Measurements from ENCODE around the gene TMEM44. TPM values are rescaled to one million over a fixed set of nuclear protein-coding genes. Genes with fewer than 3 reads are reported as not detected.

TMEM44 gene
- total and polyA plus RNA-seq, 4 donors = 13.8 to 33.5 (median 19.7) TPM

DNA sequence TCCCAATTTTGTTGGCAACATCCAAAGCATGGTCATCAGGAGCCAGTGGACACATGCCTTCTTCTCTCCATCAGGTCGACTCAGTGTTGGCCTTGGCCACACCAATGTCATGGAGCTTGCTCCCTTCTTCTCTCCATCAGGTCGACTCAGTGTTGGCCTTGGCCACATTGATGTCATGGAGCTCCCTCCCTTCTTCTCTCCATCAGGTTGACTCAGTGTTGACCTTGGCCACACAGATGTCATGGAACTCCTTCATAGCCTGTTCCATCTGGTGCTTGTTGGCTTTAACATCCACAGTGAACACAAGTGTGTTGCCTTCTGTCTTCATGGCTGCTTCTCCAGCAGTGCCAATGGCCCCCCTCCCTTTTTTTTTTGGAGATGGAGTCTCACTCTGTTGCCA lies 70.2 kb downstream of the TMEM44 start:
- no peaks in the 10 kb centered on the region for H3K9me3 ChIP-seq (ENCODE audit: control insufficient read depth, insufficient read depth, low read length)
- WGBS (ENCODE audit: insufficient coverage) = 80% methylated on average over 2 of the region's 2 CpGs
- H3K4me3 ChIP-seq (ENCODE audit: low read depth, low read length) = no peak overlapping the region
- no peak overlapping the region for H3K27ac ChIP-seq (ENCODE audit: low read depth, low read length)
- H3K4me1 ChIP-seq (ENCODE audit: control insufficient read depth, insufficient read depth, low read length) = no peaks in the 10 kb centered on the region
- no peak for DNase-seq (ENCODE audit: low read depth in 4 of 6, low spot score in 6 of 6)
- no peaks in the 10 kb centered on the region for H3K27me3 ChIP-seq (ENCODE audit: control insufficient read depth, insufficient read depth, low read length)
- no peaks in the 10 kb centered on the region for H3K36me3 ChIP-seq (ENCODE audit: control insufficient read depth, insufficient read depth, low read length)

DNA sequence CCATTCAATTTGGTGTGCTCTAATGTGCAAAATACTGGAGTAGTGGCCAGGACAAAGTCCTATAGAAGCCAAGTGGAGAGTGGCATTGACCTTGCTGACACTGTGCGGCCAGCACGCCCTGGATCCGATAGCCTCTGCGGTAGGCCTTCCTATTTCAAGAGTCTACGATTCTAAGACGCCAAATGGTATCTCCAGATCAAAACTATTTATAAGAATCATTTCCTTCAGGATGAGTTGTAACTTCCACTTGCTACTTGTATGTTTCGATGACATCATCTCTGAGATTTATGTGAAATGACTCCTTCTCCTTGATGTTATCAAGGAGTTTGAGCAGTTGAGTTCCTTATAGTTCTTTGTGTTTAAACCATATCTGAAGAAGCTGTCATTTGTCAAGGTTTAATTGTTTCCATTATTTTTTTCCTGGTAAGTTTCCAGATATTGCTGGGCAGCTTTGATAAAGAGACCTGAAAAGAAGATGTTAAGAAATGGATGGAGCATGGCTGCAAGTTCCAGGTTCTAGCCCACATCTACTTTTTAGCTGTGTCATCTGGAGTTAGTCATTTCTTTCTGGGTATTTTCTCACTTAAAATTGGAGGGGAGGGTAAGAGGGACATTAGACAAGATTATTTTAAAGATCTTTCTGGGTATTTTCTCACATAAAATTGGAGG lies 71.8 kb downstream of the TMEM44 start:
- Histone ChIP-seq H3K27me3 (ENCODE audit: control insufficient read depth, insufficient read depth, low read length) (no peaks in the 10 kb centered on the region), H3K36me3 (ENCODE audit: control insufficient read depth, insufficient read depth, low read length) (no peaks in the 10 kb centered on the region), H3K9me3 (ENCODE audit: control insufficient read depth, insufficient read depth, low read length) (no peaks in the 10 kb centered on the region), H3K27ac (ENCODE audit: low read depth, low read length) (no peak overlapping the region), H3K4me3 (ENCODE audit: low read depth, low read length) (no peak overlapping the region), H3K4me1 (ENCODE audit: control insufficient read depth, insufficient read depth, low read length) (peaks cover 3% of the 10 kb centered on the region)
- no peak for DNase-seq (ENCODE audit: low read depth in 4 of 6, low spot score in 6 of 6)
- 100% methylated on average over 3 of the region's 7 CpGs for WGBS (ENCODE audit: insufficient coverage)

DNA sequence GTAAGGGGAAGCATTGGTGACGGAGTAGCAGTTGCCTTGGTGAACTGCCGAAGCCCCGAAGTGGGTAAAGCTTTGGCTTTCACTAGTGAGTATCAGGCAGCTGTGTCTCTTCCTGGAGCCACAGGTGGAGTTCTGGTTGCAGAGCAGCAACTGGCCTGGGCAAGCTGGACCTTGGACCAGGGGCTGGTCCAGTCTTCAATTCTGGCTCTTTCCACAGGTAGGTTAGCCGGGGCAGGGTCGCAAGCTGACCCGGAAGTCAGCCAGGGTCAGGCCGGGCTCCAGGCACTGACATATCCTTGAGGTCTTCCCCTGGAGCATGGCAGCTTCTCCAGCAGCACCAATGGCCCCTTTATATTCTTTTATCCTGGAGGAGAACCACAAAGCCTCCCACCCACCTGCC lies 73.2 kb downstream of the TMEM44 start:
- no peak overlapping the region for H3K4me3 ChIP-seq (ENCODE audit: low read depth, low read length)
- no peaks in the 10 kb centered on the region for H3K27me3 ChIP-seq (ENCODE audit: control insufficient read depth, insufficient read depth, low read length)
- H3K27ac ChIP-seq (ENCODE audit: low read depth, low read length) = no peak overlapping the region
- H3K4me1 ChIP-seq (ENCODE audit: control insufficient read depth, insufficient read depth, low read length) = peaks cover 7% of the 10 kb centered on the region
- DNase-seq (ENCODE audit: low read depth in 4 of 6, low spot score in 6 of 6) = no peak
- H3K36me3 ChIP-seq (ENCODE audit: control insufficient read depth, insufficient read depth, low read length) = no peaks in the 10 kb centered on the region
- 100% methylated on average over 7 of the region's 7 CpGs for WGBS (ENCODE audit: insufficient coverage)
- no peaks in the 10 kb centered on the region for H3K9me3 ChIP-seq (ENCODE audit: control insufficient read depth, insufficient read depth, low read length)

DNA sequence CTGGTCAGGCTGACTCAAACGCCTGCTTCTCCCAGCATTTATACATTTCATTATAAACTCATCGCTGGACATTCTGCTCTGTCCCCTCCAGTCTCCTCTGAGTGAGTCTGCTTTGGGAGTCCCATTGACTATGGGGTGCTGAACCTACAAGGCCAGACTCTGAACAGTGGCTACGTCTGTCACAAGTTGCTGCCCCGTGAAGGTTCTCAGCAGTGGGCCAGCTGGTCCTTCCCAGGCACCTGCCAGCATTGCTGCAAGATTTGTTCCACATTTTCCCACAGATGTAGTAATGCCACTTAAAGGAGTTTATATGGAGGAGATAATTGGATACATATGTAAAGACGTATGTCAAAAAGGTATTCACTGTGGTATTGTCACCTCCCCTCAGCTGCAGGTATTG lies 73.7 kb downstream of the TMEM44 start:
- Histone ChIP-seq H3K27me3 (ENCODE audit: control insufficient read depth, insufficient read depth, low read length) (no peaks in the 10 kb centered on the region), H3K36me3 (ENCODE audit: control insufficient read depth, insufficient read depth, low read length) (no peaks in the 10 kb centered on the region), H3K9me3 (ENCODE audit: control insufficient read depth, insufficient read depth, low read length) (no peaks in the 10 kb centered on the region), H3K4me3 (ENCODE audit: low read depth, low read length) (no peak overlapping the region), H3K27ac (ENCODE audit: low read depth, low read length) (no peak overlapping the region), H3K4me1 (ENCODE audit: control insufficient read depth, insufficient read depth, low read length) (peaks cover 7% of the 10 kb centered on the region)
- WGBS (ENCODE audit: insufficient coverage) = 83% methylated on average over 3 of the region's 5 CpGs
- DNase-seq (ENCODE audit: low read depth in 4 of 6, low spot score in 6 of 6) = no peak

DNA sequence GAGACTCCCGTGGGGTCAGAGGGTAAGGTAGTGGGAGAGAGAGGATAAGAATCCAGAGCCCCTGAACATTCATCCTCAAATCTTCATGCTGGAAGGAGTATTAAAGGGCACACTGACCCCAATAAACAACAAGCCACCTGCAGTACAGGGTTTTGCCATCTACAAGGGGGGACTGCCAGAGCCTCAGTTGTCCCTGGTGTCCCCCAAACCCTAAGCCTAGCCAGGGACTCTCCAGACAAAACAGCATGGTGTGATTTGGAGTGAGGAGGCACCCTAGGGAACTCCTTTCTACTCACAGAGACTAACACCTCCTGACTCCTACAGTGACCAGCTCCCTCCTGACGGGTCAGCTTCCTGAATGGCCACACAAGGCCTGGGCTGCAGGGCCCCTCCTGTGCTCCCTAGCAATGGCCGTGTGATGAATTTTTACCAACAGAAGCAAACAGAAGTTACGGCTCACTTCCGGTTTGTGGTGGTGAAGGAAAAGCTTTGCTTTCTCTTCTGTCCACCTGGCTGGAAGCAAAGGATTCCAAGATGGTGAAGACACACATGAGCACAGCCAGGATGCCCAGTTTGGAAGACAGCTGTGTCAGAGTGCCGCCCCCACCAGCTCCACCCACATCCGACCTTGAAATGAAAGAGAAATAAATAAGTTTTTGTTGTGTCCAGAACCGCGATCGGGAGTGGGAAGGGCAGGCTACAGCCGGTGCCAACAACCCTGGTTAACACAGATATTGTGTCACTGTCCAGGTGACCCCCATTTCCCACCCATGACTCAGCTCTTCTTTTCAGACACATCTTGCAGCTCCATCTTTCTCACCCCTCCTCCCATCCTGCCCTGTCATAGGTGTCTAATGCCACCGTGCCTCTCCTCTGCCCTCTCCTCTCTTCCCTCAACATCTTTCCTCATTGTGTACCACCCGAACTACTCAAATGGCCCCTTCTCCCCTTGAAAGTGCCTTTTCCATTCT lies 76.8 kb downstream of the TMEM44 start:
- no peak overlapping the region for H3K27ac ChIP-seq (ENCODE audit: low read depth, low read length)
- peaks cover 7% of the 10 kb centered on the region for H3K4me1 ChIP-seq (ENCODE audit: control insufficient read depth, insufficient read depth, low read length)
- 78% methylated on average over 8 of the region's 13 CpGs for WGBS (ENCODE audit: insufficient coverage)
- no peaks in the 10 kb centered on the region for H3K36me3 ChIP-seq (ENCODE audit: control insufficient read depth, insufficient read depth, low read length)
- H3K9me3 ChIP-seq (ENCODE audit: control insufficient read depth, insufficient read depth, low read length) = no peaks in the 10 kb centered on the region
- no peak for DNase-seq (ENCODE audit: low read depth in 4 of 6, low spot score in 6 of 6)
- H3K4me3 ChIP-seq (ENCODE audit: low read depth, low read length) = no peak overlapping the region
- H3K27me3 ChIP-seq (ENCODE audit: control insufficient read depth, insufficient read depth, low read length) = no peaks in the 10 kb centered on the region

DNA sequence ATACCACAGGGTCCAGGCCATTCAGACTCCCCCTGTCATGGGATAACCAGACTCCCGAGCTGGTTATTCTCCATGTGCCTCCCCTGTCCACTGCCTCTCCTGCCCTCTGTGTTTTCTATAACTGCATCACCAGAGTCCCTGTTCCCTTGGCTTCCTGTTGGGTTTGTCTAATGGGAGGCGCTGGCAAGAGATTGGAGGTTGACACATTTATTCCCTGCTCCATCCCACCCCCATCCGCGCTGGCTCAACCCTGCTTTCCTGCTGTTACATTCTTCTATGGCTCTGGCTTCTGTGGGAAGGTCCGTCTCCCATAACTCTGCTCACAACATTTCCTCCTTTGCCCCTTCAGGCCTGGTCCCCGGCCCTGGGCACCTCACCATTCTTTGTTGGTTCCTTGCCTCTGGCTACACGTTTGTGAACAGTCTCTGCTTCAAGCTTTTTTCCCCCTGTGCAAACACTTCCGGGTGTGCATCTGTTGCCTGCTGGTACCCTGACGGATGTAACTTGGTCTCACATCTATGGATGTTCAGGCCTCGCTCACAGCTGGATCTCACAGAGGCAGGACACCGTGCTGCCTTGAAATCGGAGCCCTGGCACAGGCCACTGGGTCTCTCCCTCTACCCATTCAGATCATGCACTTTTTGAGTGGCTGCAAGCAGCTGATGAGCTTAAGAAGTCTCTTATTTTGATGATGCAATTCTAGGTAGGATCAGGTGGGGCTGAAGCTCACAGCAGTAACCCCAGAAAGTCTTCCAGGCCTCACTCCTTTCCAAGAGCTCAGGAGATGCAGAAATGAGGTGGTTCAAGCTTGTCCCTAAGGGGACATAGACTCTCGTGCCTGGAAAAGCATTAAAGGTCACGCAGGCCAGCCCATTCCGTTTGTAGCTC lies 77.8 kb downstream of the TMEM44 start:
- 71% methylated on average over 11 of the region's 15 CpGs for whole genome bisulfite sequencing (ENCODE audit: insufficient coverage)
- no peaks in the 10 kb centered on the region for H3K36me3 ChIP-seq (ENCODE audit: control insufficient read depth, insufficient read depth, low read length)
- no peaks in the 10 kb centered on the region for H3K27me3 ChIP-seq (ENCODE audit: control insufficient read depth, insufficient read depth, low read length)
- H3K9me3 ChIP-seq (ENCODE audit: control insufficient read depth, insufficient read depth, low read length) = no peaks in the 10 kb centered on the region
- peaks cover 7% of the 10 kb centered on the region for H3K4me1 ChIP-seq (ENCODE audit: control insufficient read depth, insufficient read depth, low read length)
- DNase-seq (ENCODE audit: low read depth in 4 of 6, low spot score in 6 of 6) = no peak
- H3K27ac ChIP-seq (ENCODE audit: low read depth, low read length) = no peak overlapping the region
- H3K4me3 ChIP-seq (ENCODE audit: low read depth, low read length) = no peak overlapping the region

DNA sequence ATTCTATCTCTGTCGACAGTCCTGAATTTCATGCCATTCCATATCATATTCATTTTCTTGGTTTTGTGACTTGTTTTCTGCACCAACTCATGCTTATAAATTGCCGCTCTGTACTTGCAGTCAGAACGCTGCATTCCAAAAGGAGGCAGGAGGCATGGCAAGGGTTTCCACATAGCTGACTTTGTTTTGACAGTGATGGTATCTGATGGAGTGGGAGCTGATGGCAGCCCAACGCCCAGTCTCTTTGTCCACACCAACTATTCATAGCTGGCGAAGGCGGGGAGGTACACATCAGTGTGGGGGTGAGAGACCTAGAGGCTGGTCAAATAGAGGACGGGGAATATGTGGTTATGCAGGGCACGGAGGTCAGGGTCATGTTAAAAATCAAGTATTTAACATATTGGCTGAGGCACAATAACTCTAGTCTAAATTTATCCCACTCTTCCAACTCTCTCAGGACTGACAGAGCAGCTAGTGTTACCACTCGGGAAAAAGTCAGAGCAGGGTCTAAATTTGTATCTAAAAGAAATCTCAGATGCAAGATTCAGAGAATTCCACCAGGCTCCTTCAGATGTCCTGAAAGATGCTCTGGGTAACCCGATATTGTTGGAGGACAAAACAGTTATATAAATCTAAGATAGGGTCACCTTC lies 78.6 kb downstream of the TMEM44 start:
- no peak overlapping the region for H3K4me3 ChIP-seq (ENCODE audit: low read depth, low read length)
- peaks cover 7% of the 10 kb centered on the region for H3K4me1 ChIP-seq (ENCODE audit: control insufficient read depth, insufficient read depth, low read length)
- DNase-seq (ENCODE audit: low read depth in 4 of 6, low spot score in 6 of 6) = peak in 1 of 6 donors; percentile 59
- H3K27me3 ChIP-seq (ENCODE audit: control insufficient read depth, insufficient read depth, low read length) = no peaks in the 10 kb centered on the region
- no peaks in the 10 kb centered on the region for H3K9me3 ChIP-seq (ENCODE audit: control insufficient read depth, insufficient read depth, low read length)
- H3K36me3 ChIP-seq (ENCODE audit: control insufficient read depth, insufficient read depth, low read length) = no peaks in the 10 kb centered on the region
- WGBS (ENCODE audit: insufficient coverage) = 90% methylated on average over 2 of the region's 10 CpGs
- H3K27ac ChIP-seq (ENCODE audit: low read depth, low read length) = no peak overlapping the region

DNA sequence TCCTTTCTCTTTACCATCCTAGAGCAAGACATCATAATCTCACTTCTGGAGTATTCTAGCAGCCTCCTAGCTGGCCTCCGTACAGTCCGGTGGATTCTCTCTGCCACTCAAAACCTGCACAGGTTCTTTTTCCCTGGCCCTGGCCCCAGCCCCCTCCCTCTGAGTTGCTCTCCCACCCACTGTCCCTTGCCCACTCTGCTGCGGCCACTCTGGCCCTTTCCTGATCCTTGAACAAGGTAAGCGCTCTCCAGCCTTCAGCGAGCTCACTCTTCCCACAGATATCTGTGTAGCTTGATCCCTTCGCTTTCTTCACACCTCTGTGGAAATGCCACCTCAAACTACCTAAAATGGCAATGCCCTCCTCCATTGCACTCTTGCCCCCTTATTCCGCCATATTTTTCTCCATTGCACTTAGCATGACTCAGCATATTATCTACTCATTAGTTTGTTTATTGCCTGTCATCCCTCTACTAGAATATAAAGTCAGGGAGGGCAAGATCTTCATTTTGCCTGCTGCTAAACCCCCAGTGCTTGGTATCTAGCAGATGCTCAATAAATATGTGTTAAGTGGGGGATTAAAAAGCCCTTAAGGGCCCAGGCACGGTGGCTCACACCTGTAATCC lies 80.8 kb downstream of the TMEM44 start:
- peaks cover 11% of the 10 kb centered on the region for H3K4me1 ChIP-seq (ENCODE audit: control insufficient read depth, insufficient read depth, low read length)
- no peak overlapping the region for H3K4me3 ChIP-seq (ENCODE audit: low read depth, low read length)
- WGBS (ENCODE audit: insufficient coverage) = 100% methylated on average over 6 of the region's 8 CpGs
- H3K36me3 ChIP-seq (ENCODE audit: control insufficient read depth, insufficient read depth, low read length) = no peaks in the 10 kb centered on the region
- no peak for DNase-seq (ENCODE audit: low read depth in 4 of 6, low spot score in 6 of 6)
- H3K9me3 ChIP-seq (ENCODE audit: control insufficient read depth, insufficient read depth, low read length) = no peaks in the 10 kb centered on the region
- no peak overlapping the region for H3K27ac ChIP-seq (ENCODE audit: low read depth, low read length)
- H3K27me3 ChIP-seq (ENCODE audit: control insufficient read depth, insufficient read depth, low read length) = no peaks in the 10 kb centered on the region

DNA sequence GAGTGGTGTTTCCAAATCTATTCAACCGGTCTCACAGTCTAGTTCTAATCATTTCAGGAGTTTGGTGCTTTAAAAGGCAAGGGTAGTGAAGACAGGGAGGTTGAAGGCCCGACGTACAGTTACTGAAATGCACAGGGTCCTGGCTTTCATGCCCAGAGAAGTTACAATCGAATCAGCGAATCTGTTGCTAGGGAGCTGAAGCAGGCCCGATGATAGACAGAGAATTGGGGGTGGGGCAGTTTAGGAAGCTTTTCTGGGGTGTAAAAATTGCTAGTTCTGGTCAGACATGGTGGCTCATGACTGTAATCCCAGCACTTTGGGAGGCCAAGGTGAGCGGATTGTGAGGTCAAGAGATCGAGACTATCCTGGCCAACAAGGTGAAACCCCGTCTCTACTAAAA lies 83.4 kb downstream of the TMEM44 start:
- peaks cover 3% of the 10 kb centered on the region for H3K4me1 ChIP-seq (ENCODE audit: control insufficient read depth, insufficient read depth, low read length)
- no peak for DNase-seq (ENCODE audit: low read depth in 4 of 6, low spot score in 6 of 6)
- WGBS (ENCODE audit: insufficient coverage) = 75% methylated on average over 6 of the region's 9 CpGs
- H3K9me3 ChIP-seq (ENCODE audit: control insufficient read depth, insufficient read depth, low read length) = no peaks in the 10 kb centered on the region
- no peak overlapping the region for H3K4me3 ChIP-seq (ENCODE audit: low read depth, low read length)
- H3K27me3 ChIP-seq (ENCODE audit: control insufficient read depth, insufficient read depth, low read length) = no peaks in the 10 kb centered on the region
- no peak overlapping the region for H3K27ac ChIP-seq (ENCODE audit: low read depth, low read length)
- H3K36me3 ChIP-seq (ENCODE audit: control insufficient read depth, insufficient read depth, low read length) = no peaks in the 10 kb centered on the region

All from spinal cord (tissue), 10 donors.